ENCODE data around the gene SCO2.

GRCh38 chr22:50531546-50531961 lies 6.2 kb upstream of the SCO2 start:
- TF ChIP-seq CTCF (IDR thresholded peaks at IDR 0.05) (no peak), POLR2A (IDR thresholded peaks at IDR 0.05) (no peak)

Measured in breast epithelium (tissue), 3 donors.